HG03469 (cell line): Measurements from ENCODE around the gene LINS1.

Experiments
- ATAC-seq: cut with Tn5 transposase; IDR thresholded peaks from one replicate; pipeline ENCODE4 v1.9.1; 2021; ENCODE audit warnings: mild to moderate bottlenecking, moderate library complexity, moderate number of reproducible peaks; ENCODE audit not compliant: unreplicated experiment

Gene LINS1

GRCh38 chr15:100602064-100602822 is at the start of gene LINS1, which contains the start of gene ASB7:
LINS1 (minus strand) TSS chr15:100602184; CDS start chr15:100580842, 21,342 bp downstream.
ASB7 (plus strand) TSS chr15:100602589; CDS start chr15:100612217, 9,628 bp downstream.
- ATAC-seq = peak; percentile 84

- no peak for ATAC-seq
Measured at GRCh38 chr15:100651253-100651652, 49.3 kb upstream of the LINS1 start.

GRCh38 chr15:100650685-100651084 is 48.7 kb upstream of the LINS1 start:
- ATAC-seq = no peak

- ATAC-seq = no peak
Measured at GRCh38 chr15:100648951-100649350, 47.0 kb upstream of the LINS1 start.

GRCh38 chr15:100645671-100646070 is 43.7 kb upstream of the LINS1 start:
- no peak for ATAC-seq

- no peak for ATAC-seq
Measured at GRCh38 chr15:100642950-100643338, 41.0 kb upstream of the LINS1 start.

- no peak for ATAC-seq
Measured at GRCh38 chr15:100642213-100642949, 40.4 kb upstream of the LINS1 start.

GRCh38 chr15:100638177-100638730 is 36.3 kb upstream of the LINS1 start:
- no peak for ATAC-seq

GRCh38 chr15:100635406-100636071 is 33.6 kb upstream of the LINS1 start:
- ATAC-seq = no peak

- ATAC-seq = no peak
Measured at GRCh38 chr15:100633763-100634075, 31.7 kb upstream of the LINS1 start.

- ATAC-seq = no peak
Measured at GRCh38 chr15:100631831-100632230, 29.8 kb upstream of the LINS1 start.

GRCh38 chr15:100628746-100629145 is 26.8 kb upstream of the LINS1 start:
- no peak for ATAC-seq

- ATAC-seq = no peak
Measured at GRCh38 chr15:100627789-100628395, 25.9 kb upstream of the LINS1 start.

- ATAC-seq = no peak
Measured at GRCh38 chr15:100623301-100623700, 21.3 kb upstream of the LINS1 start.

- ATAC-seq = no peak
Measured at GRCh38 chr15:100616700-100617099, 14.7 kb upstream of the LINS1 start.

GRCh38 chr15:100615801-100616200 is 13.8 kb upstream of the LINS1 start:
- no peak for ATAC-seq

GRCh38 chr15:100614918-100615317 is 12.9 kb upstream of the LINS1 start:
- ATAC-seq = no peak

GRCh38 chr15:100614336-100614735 is 12.4 kb upstream of the LINS1 start:
- no peak for ATAC-seq

- ATAC-seq = no peak
Measured at GRCh38 chr15:100613208-100613607, 11.2 kb upstream of the LINS1 start.

- no peak for ATAC-seq
Measured at GRCh38 chr15:100612539-100612938, 10.6 kb upstream of the LINS1 start.

GRCh38 chr15:100602823-100603393 is 924 bp upstream of the LINS1 start:
- peak; percentile 36 for ATAC-seq
